Coronary artery (tissue), 2 donors: ENCODE results near the gene CLNK.

ENCODE experiments used
- DNase-seq: peaks from one replicate; pipeline ENCODE4 v3.0.0-alpha.2; 2017; ENCODE audit warnings: low spot score
- H3K27ac ChIP-seq, 2 donors: fragments of 200-600 bp; sonication (generic); one replicate each; pipeline ENCODE4 v1.5.1; 2016 to 2019
- H3K4me3 ChIP-seq: fragments of 200-600 bp; sonication (generic); 2 replicates; pipeline ENCODE4 v1.5.1; 2016; ENCODE audit warnings: mild to moderate bottlenecking, moderate library complexity
- CTCF ChIP-seq: fragments of 200-600 bp; sonication (generic); IDR thresholded peaks from one replicate; pipeline ENCODE4 v1.5.1; 2019; ENCODE audit warnings: antibody characterized with exemption

Gene CLNK

DNA sequence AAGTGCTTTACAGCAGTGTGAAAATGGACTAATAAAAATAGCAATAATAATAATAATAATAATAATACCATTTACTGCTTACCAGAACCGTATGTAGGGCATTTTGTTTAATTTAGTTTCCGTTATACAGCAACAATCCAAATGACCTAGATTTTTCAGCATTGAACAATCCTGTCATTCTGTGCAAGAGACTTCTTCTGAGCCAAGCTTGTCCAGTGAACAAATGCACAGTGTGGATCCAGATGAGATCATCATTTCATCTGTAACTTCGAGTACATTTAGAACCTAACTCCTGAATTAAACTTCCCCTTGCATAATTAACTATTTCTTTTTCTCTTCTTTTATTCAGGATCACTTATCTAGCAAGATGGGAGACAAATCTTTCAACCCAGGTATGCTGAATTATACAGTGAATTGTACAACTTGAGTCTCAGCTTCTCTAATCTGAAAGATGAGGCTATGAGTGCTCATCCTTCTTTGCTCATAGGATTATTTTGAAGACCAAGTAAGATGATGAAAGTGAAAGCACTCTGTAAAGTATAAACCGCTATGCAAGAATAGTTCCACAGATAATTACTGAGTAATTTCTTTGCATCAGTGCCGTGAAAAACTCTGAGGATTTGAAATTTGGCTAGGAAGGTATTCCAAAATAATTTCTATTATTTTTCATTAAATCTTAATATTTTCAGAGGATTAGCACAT lies 6.6 kb downstream of the CLNK start:
- Histone ChIP-seq H3K4me3 (no peak overlapping the region), H3K27ac (no peak overlapping the region)
- no peak for DNase-seq
- TF ChIP-seq CTCF: no peak

DNA sequence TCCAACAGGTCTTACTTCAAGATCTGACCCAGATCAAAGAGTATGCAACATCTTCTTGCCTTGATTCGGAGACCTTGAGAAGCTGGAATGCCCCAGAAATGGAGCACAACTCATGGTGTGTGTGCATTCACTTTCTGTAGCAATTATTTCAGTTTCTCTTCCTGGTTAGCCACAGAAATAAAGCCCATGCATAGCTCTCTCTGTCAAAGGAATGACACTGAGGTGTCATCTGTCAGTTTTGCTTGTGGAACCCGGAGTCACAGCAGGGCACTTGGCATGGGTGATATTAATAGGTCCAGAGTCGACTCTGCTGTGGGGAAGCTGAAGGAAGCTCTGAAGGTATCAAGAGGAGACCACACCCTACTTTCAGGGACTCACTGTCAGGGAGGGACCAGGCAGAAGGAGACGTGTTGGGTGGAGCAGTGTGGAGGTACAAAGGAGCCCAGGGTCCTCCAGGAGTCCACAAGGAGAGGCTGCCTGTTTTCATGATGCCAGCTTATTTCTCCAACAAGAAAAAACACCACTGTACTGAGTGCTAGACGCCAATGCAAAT lies 10.7 kb downstream of the CLNK start:
- TF ChIP-seq CTCF: no peak
- H3K4me3 ChIP-seq: no peak overlapping the region
- H3K27ac ChIP-seq: no peak overlapping the region
- DNase-seq: no peak

- Histone ChIP-seq H3K4me3 (no peak overlapping the region), H3K27ac (no peak overlapping the region)
- no peak for DNase-seq
- no peak for TF ChIP-seq CTCF
These were observed 12.2 kb downstream of the CLNK start for GRCh38 chr4:10672379-10672778.

DNA sequence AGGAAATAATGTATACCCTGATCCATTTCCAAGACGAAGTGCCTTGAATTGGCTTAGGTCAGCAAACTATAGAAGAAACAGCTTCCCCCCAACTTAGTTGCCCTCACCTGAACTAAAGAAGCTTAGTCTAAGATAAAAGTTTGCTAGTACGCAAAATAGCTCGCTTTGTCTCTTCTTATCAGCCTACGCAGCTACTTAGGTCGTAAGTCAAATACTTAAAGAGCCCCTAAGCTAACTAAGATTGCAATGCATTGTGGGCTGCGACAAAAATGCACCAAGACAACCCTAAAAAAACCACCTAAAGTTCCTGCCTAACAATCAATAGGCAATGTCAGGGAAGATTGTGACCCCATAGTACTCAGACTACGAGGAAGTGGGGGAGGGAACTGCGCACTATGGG lies 12.8 kb downstream of the CLNK start:
- Histone ChIP-seq H3K27ac (no peak overlapping the region), H3K4me3 (no peak overlapping the region)
- no peak for DNase-seq
- no peak for TF ChIP-seq CTCF

GRCh38 chr4:10671366-10671765 lies 13.2 kb downstream of the CLNK start:
- H3K4me3 ChIP-seq: no peak overlapping the region
- no peak overlapping the region for H3K27ac ChIP-seq
- no peak for TF ChIP-seq CTCF
- DNase-seq: no peak

DNA sequence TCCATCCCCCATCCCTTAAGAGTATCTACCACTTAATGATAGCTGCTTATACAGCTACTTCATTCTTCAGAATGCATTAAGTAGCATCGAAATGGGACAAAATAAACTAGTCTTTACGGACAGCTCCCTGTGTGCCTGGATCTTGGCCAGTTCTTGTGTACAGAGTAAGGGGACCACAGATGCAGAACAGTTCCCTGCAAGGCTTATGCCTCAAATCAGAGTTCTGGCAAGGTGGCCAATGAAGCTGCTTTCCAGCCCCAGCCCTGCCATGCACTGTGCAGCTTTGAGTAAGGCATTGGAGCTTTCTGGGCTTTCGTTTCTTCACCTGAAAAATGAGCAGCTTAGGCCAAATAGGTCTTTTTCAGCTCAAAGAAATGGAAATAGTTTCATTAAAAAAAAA lies 14.2 kb downstream of the CLNK start:
- no peak overlapping the region for H3K27ac ChIP-seq
- no peak for DNase-seq
- H3K4me3 ChIP-seq: no peak overlapping the region
- TF ChIP-seq CTCF: no peak

GRCh38 chr4:10667701-10668326 lies 16.8 kb downstream of the CLNK start:
- Histone ChIP-seq H3K4me3 (no peak overlapping the region), H3K27ac (no peak overlapping the region)
- no peak for DNase-seq
- no peak for TF ChIP-seq CTCF
